NCI-H128 (cell line): ENCODE results near the gene HTR1A.
A peak's percentile ranks its signal among the peaks of the same experiment; 100 is the strongest.

Experiments
- DNase-seq: peaks from one replicate; lab custom pipeline; 2025; ENCODE audit not compliant: unreplicated experiment; lab: John Stamatoyannopoulos, UW

The HTR1A gene

GRCh38 chr5:63962279-63962678 is at the start of gene HTR1A:
Gene HTR1A (minus strand): TSS chr5:63962445. CDS start chr5:63961719, 726 bp downstream.
- DNase-seq, result no peak

GRCh38 chr5:64003966-64004365 is 41.7 kb upstream of the HTR1A start:
- DNase-seq, result no peak

GRCh38 chr5:64000096-64000495 is 37.9 kb upstream of the HTR1A start:
- DNase-seq, result no peak

GRCh38 chr5:63987053-63987452 is 24.8 kb upstream of the HTR1A start:
- DNase-seq, result no peak

GRCh38 chr5:63981864-63982263 is 19.6 kb upstream of the HTR1A start:
- DNase-seq, result no peak

- no peak for DNase-seq
Measured at GRCh38 chr5:63963926-63964325, 1.7 kb upstream of the HTR1A start.

- DNase-seq, result peak; percentile 2
Measured at GRCh38 chr5:63963080-63963735, 963 bp upstream of the HTR1A start.

- no peak for DNase-seq
Measured at GRCh38 chr5:63961598-63962161, 565 bp downstream of the HTR1A start.

GRCh38 chr5:63961125-63961597 is 1.1 kb downstream of the HTR1A start:
- DNase-seq, result no peak

- no peak for DNase-seq
Measured at GRCh38 chr5:63960646-63961045, 1.6 kb downstream of the HTR1A start.

GRCh38 chr5:63959177-63959982 is 2.9 kb downstream of the HTR1A start:
- DNase-seq, result no peak

GRCh38 chr5:63958654-63959053 is 3.6 kb downstream of the HTR1A start:
- no peak for DNase-seq

- no peak for DNase-seq
Measured at GRCh38 chr5:63957617-63958016, 4.6 kb downstream of the HTR1A start.

- no peak for DNase-seq
Measured at GRCh38 chr5:63953217-63953616, 9.0 kb downstream of the HTR1A start.

GRCh38 chr5:63935103-63935502 is 27.1 kb downstream of the HTR1A start:
- DNase-seq, result no peak

- no peak for DNase-seq
Measured at GRCh38 chr5:63931836-63932235, 30.4 kb downstream of the HTR1A start.

- no peak for DNase-seq
Measured at GRCh38 chr5:63928451-63928850, 33.8 kb downstream of the HTR1A start.

- DNase-seq, result no peak
Measured at GRCh38 chr5:63923914-63924313, 38.3 kb downstream of the HTR1A start.

GRCh38 chr5:63919763-63920478 is 42.3 kb downstream of the HTR1A start:
- DNase-seq, result no peak

GRCh38 chr5:63916786-63917185 is 45.5 kb downstream of the HTR1A start:
- DNase-seq, result no peak

- no peak for DNase-seq
Measured at GRCh38 chr5:63911871-63912270, 50.4 kb downstream of the HTR1A start.
